HG03460 (cell line): Measurements from ENCODE around the gene GRID2.

ENCODE experiments used
- ATAC-seq: cut with Tn5 transposase; IDR thresholded peaks from one replicate; pipeline ENCODE4 v1.9.1; 2021; ENCODE audit not compliant: unreplicated experiment

GRID2 gene

DNA sequence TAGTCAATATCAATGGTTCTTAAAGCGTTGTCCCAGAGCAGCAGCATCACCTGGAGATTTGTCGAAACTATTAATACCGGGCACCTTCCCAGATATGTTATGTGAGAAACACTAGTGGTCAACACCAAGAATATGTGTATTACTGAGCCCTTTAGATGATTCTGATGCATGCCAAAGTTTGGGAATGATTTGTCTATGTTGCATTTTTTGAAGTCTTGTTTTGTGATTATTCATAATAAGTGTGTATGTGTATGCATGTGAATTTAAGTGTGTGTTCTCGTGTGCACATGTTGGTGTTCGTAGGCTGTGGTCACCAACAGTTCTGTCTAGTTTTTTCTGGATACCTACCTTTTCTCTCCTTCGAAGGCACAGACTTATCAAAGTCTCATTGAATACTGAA lies 749.4 kb downstream of the GRID2 start:
- no peak for ATAC-seq

DNA sequence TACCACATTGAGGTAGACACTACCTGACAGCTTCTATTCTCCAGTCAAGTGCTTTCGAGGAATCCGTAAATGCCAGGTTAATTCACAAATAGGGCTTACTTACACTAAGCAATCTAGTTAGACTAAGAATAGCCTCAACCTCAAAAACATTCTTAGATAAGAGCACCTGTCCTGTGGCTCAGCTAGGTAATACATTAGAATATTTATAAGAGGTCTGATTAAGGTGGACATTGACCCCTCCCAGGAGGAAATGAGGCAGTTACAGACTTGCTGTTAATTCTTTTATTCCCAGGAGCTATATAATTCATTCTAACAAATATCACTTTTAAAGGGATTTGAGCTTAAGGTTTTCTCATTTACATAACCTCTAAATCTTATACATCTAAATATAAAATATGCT lies 758.1 kb downstream of the GRID2 start:
- no peak for ATAC-seq

GRCh38 chr4:93063325-93063724 lies 759.6 kb downstream of the GRID2 start:
- ATAC-seq: no peak

- no peak for ATAC-seq
Measured at GRCh38 chr4:93065790-93066189, 762.0 kb downstream of the GRID2 start.

DNA sequence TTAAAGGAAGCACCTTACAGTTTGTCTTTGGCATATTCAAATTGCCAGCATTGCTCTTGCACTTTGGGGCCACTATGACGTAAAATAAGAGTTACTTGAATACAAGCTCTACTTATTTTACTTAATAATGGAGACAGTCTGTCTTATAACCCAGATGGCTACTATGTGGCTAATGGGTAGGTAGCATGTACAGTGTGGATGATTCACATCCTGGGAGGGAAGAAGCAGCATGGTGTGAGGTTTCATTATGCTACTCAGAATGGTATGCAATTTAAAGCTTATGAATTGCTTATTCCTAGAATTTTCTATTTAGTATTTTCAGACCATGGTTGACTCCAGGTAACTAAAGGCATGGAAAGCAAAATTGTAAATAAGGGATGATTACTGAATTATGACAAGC lies 763.0 kb downstream of the GRID2 start:
- no peak for ATAC-seq

DNA sequence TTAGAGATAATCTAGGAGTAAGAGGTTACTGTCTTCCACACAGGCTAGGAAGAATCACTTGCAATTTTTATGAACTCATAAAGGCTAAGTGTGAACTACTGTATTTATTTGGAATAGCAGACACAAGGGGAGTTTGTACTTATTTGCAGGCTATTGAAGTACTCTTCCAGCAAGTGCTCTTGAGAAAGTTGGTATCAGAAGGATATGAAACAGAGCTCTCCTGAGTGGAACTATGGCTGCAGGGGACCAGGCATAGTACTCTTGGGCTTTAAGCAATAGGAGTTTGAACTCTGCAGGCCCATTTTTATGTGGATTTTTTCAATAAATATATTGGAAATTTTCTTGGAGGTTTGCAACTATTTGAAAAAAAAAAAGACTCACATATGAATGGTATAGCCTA lies 768.5 kb downstream of the GRID2 start:
- ATAC-seq: no peak

GRCh38 chr4:93080316-93080715 lies 776.5 kb downstream of the GRID2 start:
- ATAC-seq: no peak

GRCh38 chr4:93084599-93085305 lies 781.0 kb downstream of the GRID2 start:
- ATAC-seq: no peak

- ATAC-seq: no peak
Measured at GRCh38 chr4:93086356-93086755, 782.6 kb downstream of the GRID2 start.

DNA sequence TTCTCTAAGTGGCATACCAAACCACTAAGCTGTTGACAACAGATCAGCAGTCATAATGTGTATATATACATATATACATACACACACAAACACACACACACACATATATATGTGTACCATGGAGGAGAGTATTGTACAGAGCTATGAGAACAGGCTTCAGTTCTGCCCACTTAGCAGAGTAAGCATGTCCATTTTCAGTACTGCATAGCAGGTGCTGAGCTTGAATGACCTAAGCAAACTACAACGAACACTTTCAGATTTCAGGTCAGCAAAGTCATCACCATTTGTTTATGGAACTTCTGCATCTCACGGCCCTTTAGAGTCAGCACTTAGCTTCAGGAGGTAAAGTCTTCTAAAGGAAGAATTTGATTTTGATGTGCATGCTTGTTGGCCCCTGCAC lies 789.0 kb downstream of the GRID2 start:
- no peak for ATAC-seq

DNA sequence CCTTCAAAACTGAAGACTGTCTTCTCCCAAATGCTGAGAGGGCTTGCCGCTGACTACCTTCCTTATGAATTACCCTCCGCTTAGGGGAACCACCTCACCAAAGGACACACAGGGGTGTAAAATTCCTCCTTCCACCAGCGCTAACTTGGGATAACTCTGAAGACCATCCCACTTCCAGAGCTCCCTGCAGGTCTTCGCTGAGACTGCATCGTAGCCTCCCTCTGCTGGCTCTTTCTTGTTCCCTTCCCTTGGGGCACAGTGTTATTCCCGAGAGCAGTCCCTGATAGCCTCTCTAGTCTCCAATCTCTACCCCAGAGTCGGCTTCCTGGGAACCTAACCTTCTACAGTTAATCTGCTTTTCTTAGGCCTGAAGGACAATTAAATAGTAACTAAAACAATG lies 799.3 kb downstream of the GRID2 start:
- no peak for ATAC-seq

- ATAC-seq: no peak
Measured at GRCh38 chr4:93116624-93117023, 812.9 kb downstream of the GRID2 start.

DNA sequence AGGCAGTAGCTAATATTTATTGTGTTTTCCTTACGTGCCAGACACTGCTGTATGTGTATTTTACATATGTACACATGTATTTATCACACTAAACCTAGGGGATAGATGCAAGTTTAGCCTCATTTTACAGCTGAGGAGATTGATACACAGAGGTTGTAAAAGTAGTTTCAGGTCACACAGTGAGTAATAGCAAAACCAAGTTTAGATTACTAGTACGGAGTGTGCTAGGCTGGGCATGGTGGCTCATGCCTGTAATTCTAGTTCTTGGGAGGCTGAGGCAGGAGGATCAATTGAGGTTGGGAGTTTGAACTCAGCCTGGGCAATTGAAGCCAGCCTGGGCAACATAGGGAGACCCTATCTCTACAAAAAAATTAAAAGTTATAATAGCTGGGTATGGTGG lies 823.7 kb downstream of the GRID2 start:
- no peak for ATAC-seq

DNA sequence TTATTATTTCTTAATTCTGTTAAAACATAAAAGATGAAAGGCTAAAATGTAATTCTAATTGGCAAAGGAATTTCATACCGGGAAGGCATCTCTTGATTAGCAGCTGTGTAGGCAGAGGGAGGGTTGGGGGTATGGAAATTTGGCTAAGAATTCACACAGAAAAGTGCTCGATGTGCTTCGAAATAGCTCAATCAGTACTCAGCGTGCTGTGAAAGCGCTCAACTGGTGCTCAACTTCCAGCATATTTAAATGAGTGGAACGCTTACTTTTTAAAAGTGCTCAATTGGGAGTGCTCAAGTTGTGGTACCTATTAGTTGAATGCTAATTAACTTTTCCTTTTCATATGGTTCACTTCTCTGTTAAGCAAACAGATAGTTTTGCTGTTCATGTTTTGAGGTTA lies 828.9 kb downstream of the GRID2 start:
- no peak for ATAC-seq

- no peak for ATAC-seq
Measured at GRCh38 chr4:93139118-93139517, 835.4 kb downstream of the GRID2 start.

- ATAC-seq: no peak
Measured at GRCh38 chr4:93143902-93144301, 840.1 kb downstream of the GRID2 start.

DNA sequence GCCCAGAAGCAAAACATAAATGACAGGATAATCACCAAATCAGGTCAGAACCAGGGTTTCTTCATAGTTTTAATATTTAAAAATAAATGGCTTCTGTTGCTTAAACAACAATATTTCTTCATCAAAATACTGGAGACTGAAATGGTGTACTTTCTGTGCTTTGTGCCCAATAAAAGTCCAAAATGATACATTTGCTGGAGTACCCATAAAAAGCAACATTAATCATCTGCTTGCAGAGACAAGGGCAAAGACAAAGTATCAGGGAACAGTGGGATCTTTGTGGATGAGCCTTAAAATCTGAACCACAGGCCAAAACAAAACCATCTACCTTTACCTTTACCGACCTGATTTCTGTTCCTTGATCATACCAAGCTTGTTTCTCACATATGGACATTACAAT lies 840.9 kb downstream of the GRID2 start:
- no peak for ATAC-seq

DNA sequence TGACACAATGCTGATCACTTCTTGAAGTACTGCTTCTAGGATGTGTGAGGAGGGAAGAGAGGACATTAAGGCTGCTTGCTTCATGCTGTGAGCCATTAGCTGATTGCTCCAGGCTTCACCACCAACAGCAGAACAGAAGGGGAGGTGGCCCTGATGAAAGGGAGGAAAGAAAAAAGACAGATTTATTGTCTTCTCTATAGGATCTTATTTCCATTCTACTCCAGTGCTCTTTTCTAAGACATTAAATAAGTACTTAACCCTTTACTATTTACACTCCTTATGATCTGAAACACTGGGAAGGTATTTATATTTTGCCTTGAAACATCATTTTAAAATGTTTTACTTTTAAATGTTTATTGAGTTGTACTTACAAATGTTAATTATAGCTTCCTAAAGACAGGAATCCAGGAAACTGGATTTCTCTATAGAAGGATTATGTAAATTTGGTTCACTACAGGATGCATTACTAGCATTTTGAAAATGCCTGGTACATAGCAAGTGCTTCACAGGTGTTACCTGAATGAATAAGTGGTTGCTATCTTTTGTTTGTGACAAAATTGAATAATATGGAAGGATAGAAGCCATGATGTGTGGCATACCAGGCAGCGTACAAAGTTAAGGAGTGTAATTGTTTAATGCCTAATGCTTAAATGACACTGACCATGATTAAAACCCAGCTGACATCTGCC lies 843.9 kb downstream of the GRID2 start:
- ATAC-seq: no peak

- no peak for ATAC-seq
Measured at GRCh38 chr4:93152491-93152890, 848.7 kb downstream of the GRID2 start.

DNA sequence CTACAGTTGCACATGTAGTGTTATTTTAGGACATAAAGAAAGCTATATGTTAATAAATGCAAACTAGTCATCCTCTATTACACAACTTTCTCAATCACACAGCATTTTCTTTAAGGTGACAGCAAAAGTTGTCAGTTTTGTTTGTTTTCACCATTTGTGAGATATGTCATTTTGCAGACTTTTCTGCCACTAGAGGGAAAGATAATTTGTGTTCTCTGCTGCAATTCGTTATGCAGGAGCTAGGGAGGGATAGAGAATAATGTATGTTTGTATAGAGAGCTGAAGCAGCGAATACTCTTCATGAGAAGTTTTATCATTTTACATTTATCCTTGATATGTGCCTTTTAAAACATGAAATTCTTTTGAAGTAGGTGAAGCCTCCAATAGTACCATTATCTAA lies 854.2 kb downstream of the GRID2 start:
- ATAC-seq: no peak

DNA sequence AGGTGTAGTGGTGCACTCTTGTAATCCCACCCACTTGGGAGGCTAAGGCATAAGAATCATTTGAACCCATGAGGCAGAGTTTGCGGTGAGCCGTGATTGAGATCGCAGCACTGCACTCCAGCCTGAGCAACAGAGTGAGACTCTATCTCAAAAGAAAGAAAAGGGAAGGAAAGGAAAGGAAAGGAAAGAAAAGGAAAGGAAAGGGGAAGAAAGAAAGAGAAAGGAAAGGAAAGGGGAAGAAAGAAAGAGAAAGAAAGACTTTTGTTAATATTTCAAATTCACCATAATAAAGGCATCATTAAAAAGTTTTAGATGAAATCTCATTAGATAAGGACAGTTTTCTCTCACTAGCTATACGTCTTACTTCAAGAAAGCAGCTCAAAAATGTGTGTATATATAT lies 864.3 kb downstream of the GRID2 start:
- no peak for ATAC-seq

DNA sequence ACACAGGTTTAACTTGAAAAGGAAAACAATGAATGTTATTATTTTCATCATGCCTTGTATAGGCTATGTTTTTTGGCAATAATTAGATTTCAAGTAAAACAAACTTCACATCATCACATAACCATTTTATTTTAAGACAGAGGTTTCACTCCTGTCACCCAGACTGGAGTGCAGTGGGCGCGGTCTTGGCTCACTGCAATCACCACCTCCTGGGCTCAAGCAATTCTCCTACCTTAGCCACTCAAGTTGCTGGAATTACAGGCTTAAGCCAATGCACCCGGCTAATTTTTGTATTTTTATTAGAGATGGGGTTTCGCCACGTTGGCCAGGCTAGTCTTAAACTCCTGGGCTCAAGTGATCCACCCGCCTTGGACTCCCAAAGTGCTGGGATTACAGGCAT lies 866.2 kb downstream of the GRID2 start:
- no peak for ATAC-seq

DNA sequence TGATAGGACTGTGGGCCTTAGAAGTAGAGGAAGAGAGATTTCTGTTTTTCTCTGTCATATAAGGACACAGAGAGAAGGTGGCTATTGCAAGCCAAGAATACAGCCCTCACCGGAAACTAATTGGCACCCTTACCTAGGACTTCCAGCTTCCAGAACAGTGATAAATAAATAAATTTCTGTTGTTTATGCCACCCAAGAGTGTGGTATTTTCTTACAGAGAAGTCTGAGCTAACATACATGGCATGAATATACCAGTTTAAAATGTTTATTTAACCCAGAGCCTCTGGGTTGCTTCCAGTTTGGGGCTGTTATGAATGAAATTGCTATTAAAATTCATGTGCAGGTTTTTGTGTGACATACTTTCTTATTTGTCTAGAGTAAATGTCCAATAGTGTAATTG lies 870.8 kb downstream of the GRID2 start:
- ATAC-seq: no peak
